NT2/D1 (cell line): ENCODE measurements around the gene SLC4A1.

ENCODE experiments used
- DNase-seq: peaks from one replicate; pipeline ENCODE4 v3.0.0-alpha.2; 2011; ENCODE audit warnings: low read depth, low spot score
- H3K27me3 ChIP-seq: 2 replicates; pipeline ENCODE4 v1.6.0; 2011; ENCODE audit warnings: mild to moderate bottlenecking; ENCODE audit not compliant: insufficient read length, insufficient read depth
- H3K36me3 ChIP-seq: 2 replicates; pipeline ENCODE4 v1.6.1; 2011; ENCODE audit warnings: mild to moderate bottlenecking, low read length, mixed read lengths; ENCODE audit not compliant: insufficient read depth, insufficient read length
- H3K4me1 ChIP-seq: 2 replicates; pipeline ENCODE4 v1.5.1; 2011; ENCODE audit not compliant: insufficient read depth, insufficient read length
- H3K4me3 ChIP-seq: 2 replicates; pipeline ENCODE4 v1.5.1; 2011; ENCODE audit warnings: low read depth; ENCODE audit not compliant: insufficient read length
- H3K9ac ChIP-seq: 2 replicates; pipeline ENCODE4 v1.6.0; 2011; ENCODE audit warnings: low read depth; ENCODE audit not compliant: insufficient read length
- H3K9me3 ChIP-seq: 2 replicates; pipeline ENCODE4 v1.5.1; 2011; ENCODE audit warnings: mild to moderate bottlenecking, low read length; ENCODE audit not compliant: insufficient read depth
- SUZ12 ChIP-seq: IDR thresholded peaks from 2 replicates; pipeline ENCODE4 v1.6.1; 2011; ENCODE audit not compliant: insufficient read length, insufficient read depth; ENCODE audit errors: extremely low read depth
- YY1 ChIP-seq: IDR thresholded peaks from 2 replicates; pipeline ENCODE4 v1.6.1; 2011; ENCODE audit not compliant: insufficient read length, insufficient read depth
- ZNF274 ChIP-seq: IDR thresholded peaks from 2 replicates; pipeline ENCODE4 v1.6.1; 2011; ENCODE audit warnings: mild to moderate bottlenecking, low read depth, low read length

SLC4A1 gene

GRCh38 chr17:44212507-44213402 lies 55.2 kb downstream of the SLC4A1 start:
- H3K27me3 ChIP-seq: no peaks in the 10 kb centered on the region

GRCh38 chr17:44211281-44212265 lies 56.4 kb downstream of the SLC4A1 start:
- DNase-seq: no peak
- TF ChIP-seq YY1 (no peak), ZNF274 (no peak), SUZ12 (no peak)
- peaks cover 11% of the 10 kb centered on the region for H3K4me1 ChIP-seq
- H3K27me3 ChIP-seq: no peaks in the 10 kb centered on the region
- peaks cover 95% of the 10 kb centered on the region for H3K36me3 ChIP-seq
- H3K4me3 ChIP-seq: no peak overlapping the region
- H3K9me3 ChIP-seq: peaks cover 7% of the 10 kb centered on the region; the same call in 1 of the 2 replicates
- H3K9ac ChIP-seq: peak overlapping the region; percentile 59

More at GRCh38 chr17:44212507-44213402, 55.2 kb downstream of the SLC4A1 start:
- peaks cover 7% of the 10 kb centered on the region; the same call in 1 of the 2 replicates for H3K9me3 ChIP-seq
- TF ChIP-seq ZNF274: no peak
- peaks cover 95% of the 10 kb centered on the region for H3K36me3 ChIP-seq
- no peak for DNase-seq
- H3K4me3 ChIP-seq: no peak overlapping the region
- H3K9ac ChIP-seq: peak overlapping the region; percentile 5
- peaks cover 15% of the 10 kb centered on the region for H3K4me1 ChIP-seq

- TF ChIP-seq ZNF274 (no peak), SUZ12 (no peak), YY1 (no peak)
- Histone ChIP-seq H3K9ac (peak overlapping the region; percentile 59), H3K9me3 (peaks cover 7% of the 10 kb centered on the region; the same call in 1 of the 2 replicates), H3K36me3 (peaks cover 94% of the 10 kb centered on the region), H3K27me3 (no peaks in the 10 kb centered on the region), H3K4me1 (peaks cover 12% of the 10 kb centered on the region), H3K4me3 (no peak overlapping the region)
- DNase-seq: no peak
Observed at GRCh38 chr17:44210342-44211192, 57.4 kb downstream of the SLC4A1 start.

GRCh38 chr17:44209786-44210341 lies 58.1 kb downstream of the SLC4A1 start:
- Histone ChIP-seq H3K9me3 (peaks cover 6% of the 10 kb centered on the region; the same call in 1 of the 2 replicates), H3K27me3 (no peaks in the 10 kb centered on the region), H3K9ac (peak overlapping the region; percentile 38), H3K36me3 (peaks cover 87% of the 10 kb centered on the region), H3K4me3 (no peak overlapping the region), H3K4me1 (peaks cover 12% of the 10 kb centered on the region)
- no peak for DNase-seq
- TF ChIP-seq ZNF274 (no peak), SUZ12 (no peak), YY1 (no peak)

DNA sequence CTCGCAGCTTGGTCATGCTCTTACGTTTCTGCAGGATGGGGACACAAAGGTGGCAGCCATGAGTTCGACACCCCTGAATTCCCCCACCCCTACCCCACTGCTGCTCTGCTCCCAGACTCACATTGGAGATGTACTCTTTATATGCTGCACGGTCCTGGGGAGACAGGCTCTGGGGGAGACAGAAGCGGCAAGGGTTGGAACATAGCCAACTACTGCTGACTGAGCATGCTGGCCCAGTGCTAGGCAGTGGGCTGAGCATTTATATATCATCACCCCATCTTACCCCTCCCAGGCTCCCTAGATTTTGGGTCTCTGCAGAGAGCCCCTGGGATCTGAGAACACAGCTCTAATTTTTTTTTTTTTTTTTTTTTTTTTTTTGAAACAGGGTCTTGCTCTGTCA lies 60.2 kb downstream of the SLC4A1 start:
- peaks cover 66% of the 10 kb centered on the region for H3K36me3 ChIP-seq
- H3K4me1 ChIP-seq: peaks cover 12% of the 10 kb centered on the region
- no peaks in the 10 kb centered on the region for H3K27me3 ChIP-seq
- no peak overlapping the region for H3K4me3 ChIP-seq
- no peak for DNase-seq
- H3K9ac ChIP-seq: no peak overlapping the region
- H3K9me3 ChIP-seq: no peaks in the 10 kb centered on the region
- TF ChIP-seq YY1 (no peak), SUZ12 (no peak), ZNF274 (no peak)

GRCh38 chr17:44207319-44207718 lies 60.6 kb downstream of the SLC4A1 start:
- Histone ChIP-seq H3K36me3 (peaks cover 62% of the 10 kb centered on the region), H3K4me3 (no peak overlapping the region), H3K4me1 (peaks cover 8% of the 10 kb centered on the region), H3K27me3 (no peaks in the 10 kb centered on the region), H3K9ac (no peak overlapping the region), H3K9me3 (no peaks in the 10 kb centered on the region)
- no peak for DNase-seq
- no peak for TF ChIP-seq SUZ12
- TF ChIP-seq ZNF274: no peak
- no peak for TF ChIP-seq YY1
